Measurements from ENCODE around the gene TCFL5.
"Not testable (repeated sequence)": the region's sequence is repeated elsewhere in the genome, so short reads cannot be mapped to it uniquely, and the experiment has no call there.

GRCh38 chr20:62848917-62849316 lies 12.7 kb downstream of the TCFL5 start:
- not testable (repeated sequence) for TF ChIP-seq POLR2A, CTCF (IDR thresholded peaks at IDR 0.05)
